ENCODE measurements around the gene SERPINH1.

Gene SERPINH1

GRCh38 chr11:75533896-75534258 lies 28.2 kb upstream of the SERPINH1 start:
- DNase-seq, result no peak

- DNase-seq, result no peak
Measured at GRCh38 chr11:75534259-75535069, 27.6 kb upstream of the SERPINH1 start.

GRCh38 chr11:75535071-75535470 lies 27.0 kb upstream of the SERPINH1 start:
- DNase-seq, result no peak

GRCh38 chr11:75536786-75537641 lies 25.0 kb upstream of the SERPINH1 start:
- no peak for DNase-seq

- no peak for DNase-seq
Measured at GRCh38 chr11:75537740-75538139, 24.3 kb upstream of the SERPINH1 start.

GRCh38 chr11:75538150-75538942 lies 23.7 kb upstream of the SERPINH1 start:
- no peak for DNase-seq

- no peak for DNase-seq
Measured at GRCh38 chr11:75539459-75540334, 22.4 kb upstream of the SERPINH1 start.

GRCh38 chr11:75541193-75542087 lies 20.6 kb upstream of the SERPINH1 start:
- no peak for DNase-seq

- no peak for DNase-seq
Measured at GRCh38 chr11:75542088-75542438, 20.0 kb upstream of the SERPINH1 start.

- no peak for DNase-seq
Measured at GRCh38 chr11:75543806-75544205, 18.2 kb upstream of the SERPINH1 start.

GRCh38 chr11:75547177-75547576 lies 14.9 kb upstream of the SERPINH1 start:
- no peak for DNase-seq

GRCh38 chr11:75547617-75548058 lies 14.4 kb upstream of the SERPINH1 start:
- no peak for DNase-seq

- DNase-seq, result no peak
Measured at GRCh38 chr11:75548595-75549272, 13.3 kb upstream of the SERPINH1 start.

- DNase-seq, result no peak
Measured at GRCh38 chr11:75549370-75549958, 12.6 kb upstream of the SERPINH1 start.

- DNase-seq, result no peak
Measured at GRCh38 chr11:75553182-75553581, 8.9 kb upstream of the SERPINH1 start.

GRCh38 chr11:75553889-75554257 lies 8.2 kb upstream of the SERPINH1 start:
- DNase-seq, result peak; percentile 55

- peak; percentile 55 for DNase-seq
Measured at GRCh38 chr11:75554258-75555022, 7.6 kb upstream of the SERPINH1 start.

- DNase-seq, result no peak
Measured at GRCh38 chr11:75555079-75555811, 6.8 kb upstream of the SERPINH1 start.

- DNase-seq, result no peak
Measured at GRCh38 chr11:75556275-75556674, 5.8 kb upstream of the SERPINH1 start.
